Fibroblast of pulmonary artery (primary cell): ENCODE measurements around the gene B3GALT4.
"Not testable (repeated sequence)": the region's sequence is repeated elsewhere in the genome, so short reads cannot be mapped to it uniquely, and the experiment has no call there.

Experiments
- DNase-seq: peaks from one replicate; pipeline ENCODE4 v3.0.0-alpha.2; 2010; ENCODE audit warnings: low read depth
- H3K4me3 ChIP-seq: replicated peaks from 2 replicates; pipeline ENCODE4 v1.5.1; 2011; ENCODE audit warnings: low read depth, mild to moderate bottlenecking, control low read depth, low read length, moderate library complexity
- CTCF ChIP-seq: IDR thresholded peaks from 2 replicates; pipeline ENCODE4 v1.5.1; 2011; ENCODE audit warnings: mild to moderate bottlenecking, control low read depth, low read length, inconsistent platforms; ENCODE audit errors: missing control alignments

Gene B3GALT4

GRCh38 chr6:33277663-33278391 is 904 bp downstream of the B3GALT4 start:
- no peak for DNase-seq

GRCh38 chr6:33278392-33278741 is 1.4 kb downstream of the B3GALT4 start:
- no peak for TF ChIP-seq CTCF

More at GRCh38 chr6:33277663-33278391, 904 bp downstream of the B3GALT4 start:
- TF ChIP-seq CTCF: no peak
- H3K4me3 ChIP-seq: peak overlapping the region; percentile 56

GRCh38 chr6:33278810-33279209 is 1.9 kb downstream of the B3GALT4 start:
- no peak overlapping the region for H3K4me3 ChIP-seq
- no peak for DNase-seq
- no peak for TF ChIP-seq CTCF

More at GRCh38 chr6:33278392-33278741, 1.4 kb downstream of the B3GALT4 start:
- H3K4me3 ChIP-seq: no peak overlapping the region
- DNase-seq: no peak

- DNase-seq: no peak
- H3K4me3 ChIP-seq: no peak overlapping the region
- no peak for TF ChIP-seq CTCF
Observed at GRCh38 chr6:33279257-33279695, 2.4 kb downstream of the B3GALT4 start.

GRCh38 chr6:33279971-33280511 is 3.1 kb downstream of the B3GALT4 start:
- DNase-seq: peak; percentile 65
- H3K4me3 ChIP-seq: no peak overlapping the region
- peak; percentile 69 for TF ChIP-seq CTCF

GRCh38 chr6:33280539-33280938 is 3.6 kb downstream of the B3GALT4 start:
- no peak for DNase-seq
- no peak overlapping the region for H3K4me3 ChIP-seq
- no peak for TF ChIP-seq CTCF

- H3K4me3 ChIP-seq, DNase-seq: not testable (repeated sequence)
Observed at GRCh38 chr6:33285214-33285613, 8.3 kb downstream of the B3GALT4 start.
